ENCODE data around the gene FHIP1B. TPM values are rescaled to one million over a fixed set of nuclear protein-coding genes. Genes with fewer than 3 reads are reported as not detected.

Gene FHIP1B
- total RNA-seq, 1 experiment from 2014 or later, result 42.8 TPM

- H3K27ac ChIP-seq (ENCODE audit: low read length), result no peak overlapping the region
- POLR2A ChIA-PET, result no interaction called here
- no peaks in the 10 kb centered on the region for H3K4me1 ChIP-seq (ENCODE audit: control insufficient read depth, insufficient read depth, low read length)
- intact Hi-C loops (cut with micrococcal nuclease; ENCODE audit: unreplicated experiment), result no loop called here
- in situ Hi-C loops (cut with HindIII; ENCODE audit: low pct_unique_long_range_greater_than_20kb, low sequenced_read_pairs), result no loop called here
- CTCF ChIA-PET, result no interaction called here
- ATAC-seq, result 0 out of 2 replicates have a peak, but pooled peaks have one; percentile 28
- H3K4me3 ChIP-seq (ENCODE audit: low read depth in 2 of 2, low read length in 2 of 2), result no peak overlapping the region
- no peak for DNase-seq (ENCODE audit: low read depth, low spot score)
- peaks cover 3% of the 10 kb centered on the region; the same call in 1 of the 2 replicates for H3K36me3 ChIP-seq (ENCODE audit: control insufficient read depth, insufficient read depth, low read length)
- no TSS peak for BruUV-seq (replicated peaks)
- H3K9me3 ChIP-seq (ENCODE audit: control insufficient read depth, insufficient read depth, low read depth, low read length), result no peaks in the 10 kb centered on the region
- no peaks in the 10 kb centered on the region for H3K27me3 ChIP-seq (ENCODE audit: control insufficient read depth, insufficient read depth, low read length)
- no peak for TF ChIP-seq CTCF (IDR thresholded peaks at IDR 0.05)
- no peak for TF ChIP-seq REST (IDR thresholded peaks at IDR 0.05; ENCODE audit: insufficient read depth in 1 of 2, low read depth in 2 of 2, low read length in 1 of 2)
- no peak for TF ChIP-seq SIN3A (IDR thresholded peaks at IDR 0.05; ENCODE audit: borderline replicate concordance, insufficient read depth, low read depth, low read length)
- no peak for TF ChIP-seq TCF7L2 (IDR thresholded peaks at IDR 0.05; ENCODE audit: low read depth, low read length)
- no peak for TF ChIP-seq POLR2AphosphoS5 (IDR thresholded peaks at IDR 0.05; ENCODE audit: low read depth, low read length)
These were observed 24.0 kb downstream of the FHIP1B start for GRCh38 chr11:6210274-6210955.

- CTCF ChIA-PET, result no interaction called here
- no TSS peak for BruUV-seq (replicated peaks)
- Histone ChIP-seq H3K4me3 (ENCODE audit: low read depth in 2 of 2, low read length in 2 of 2) (no peak overlapping the region), H3K9me3 (ENCODE audit: control insufficient read depth, insufficient read depth, low read depth, low read length) (no peaks in the 10 kb centered on the region), H3K36me3 (ENCODE audit: control insufficient read depth, insufficient read depth, low read length) (no peaks in the 10 kb centered on the region; the same call in 1 of the 2 replicates), H3K27ac (ENCODE audit: low read length) (no peak overlapping the region), H3K27me3 (ENCODE audit: control insufficient read depth, insufficient read depth, low read length) (no peaks in the 10 kb centered on the region), H3K4me1 (ENCODE audit: control insufficient read depth, insufficient read depth, low read length) (no peaks in the 10 kb centered on the region)
- in situ Hi-C loops (cut with HindIII; ENCODE audit: low pct_unique_long_range_greater_than_20kb, low sequenced_read_pairs), result no loop called here
- TF ChIP-seq REST (IDR thresholded peaks at IDR 0.05; ENCODE audit: insufficient read depth in 1 of 2, low read depth in 2 of 2, low read length in 1 of 2) (no peak), SIN3A (IDR thresholded peaks at IDR 0.05; ENCODE audit: borderline replicate concordance, insufficient read depth, low read depth, low read length) (no peak), TCF7L2 (IDR thresholded peaks at IDR 0.05; ENCODE audit: low read depth, low read length) (no peak), CTCF (IDR thresholded peaks at IDR 0.05) (no peak), POLR2AphosphoS5 (IDR thresholded peaks at IDR 0.05; ENCODE audit: low read depth, low read length) (no peak)
- 0 out of 2 replicates have a peak, but pooled peaks have one; percentile 31 for ATAC-seq
- intact Hi-C loops (cut with micrococcal nuclease; ENCODE audit: unreplicated experiment), result no loop called here
- POLR2A ChIA-PET, result no interaction called here
- no peak for DNase-seq (ENCODE audit: low read depth, low spot score)
These were observed 24.6 kb downstream of the FHIP1B start for GRCh38 chr11:6209801-6210200.

Measured in Panc1 (cell line).